Transverse colon (tissue), 4 donors: ENCODE results near the gene HSPA14. TPM values are rescaled to one million over a fixed set of nuclear protein-coding genes. Genes with fewer than 3 reads are reported as not detected.

Experiments
- DNase-seq: peaks from one replicate; pipeline ENCODE4 v3.0.0-alpha.2; 2019
- H3K27ac ChIP-seq, 4 donors: fragments of 200-600 bp; sonication (generic); 2 replicates each; pipeline ENCODE4 v1.5.1; 2016 to 2018; ENCODE audit warnings: inconsistent platforms in 4 of 4
- H3K27me3 ChIP-seq: fragments of 200-600 bp; sonication (generic); 2 replicates; pipeline ENCODE4 v1.5.1; 2017; ENCODE audit warnings: inconsistent platforms
- H3K36me3 ChIP-seq, 4 donors: fragments of 200-600 bp; sonication (generic); 2 replicates each; pipeline ENCODE4 v1.5.1; 2017 to 2019; ENCODE audit warnings: inconsistent platforms in 4 of 4
- H3K4me1 ChIP-seq, 4 donors: fragments of 200-600 bp; sonication (generic); 2 replicates each; pipeline ENCODE4 v1.5.1; 2017 to 2020; ENCODE audit warnings: inconsistent platforms in 4 of 4
- H3K4me3 ChIP-seq, 4 donors: fragments of 200-600 bp; sonication (generic); 1 replicate in 1 of 4; 2 replicates in 3 of 4; pipeline versions ENCODE4 v1.5.1 to v1.6.1; 2017 to 2019; ENCODE audit warnings: inconsistent platforms in 4 of 4
- H3K9me3 ChIP-seq, 2 donors: fragments of 200-600 bp; sonication (generic); 2 replicates each; pipeline ENCODE4 v1.5.1; 2017 to 2019; ENCODE audit warnings: inconsistent platforms in 2 of 2
- CTCF ChIP-seq, 5 experiments: fragments of 200-600 bp in 3 of 5; fragments of 450-650 bp in 2 of 5; sonication (generic) in 3 of 5; IDR thresholded peaks; 1 replicate in 2 of 5; 2 replicates in 3 of 5; pipeline ENCODE4 v1.5.1; 2016 to 2017; ENCODE audit warnings: antibody characterized with exemption in 5 of 5, inconsistent platforms in 3 of 5, mild to moderate bottlenecking in 2 of 5, moderate library complexity in 1 of 5
- EP300 ChIP-seq: sonication (generic); formaldehyde crosslinking; IDR thresholded peaks from one replicate; pipeline ENCODE4 v1.6.1; 2017; ENCODE audit warnings: antibody characterized with exemption, low read depth
- POLR2A ChIP-seq: fragments of 450-650 bp; IDR thresholded peaks from one replicate; pipeline ENCODE4 v1.6.1; 2016; ENCODE audit warnings: antibody characterized with exemption, mild to moderate bottlenecking, moderate library complexity
- POLR2AphosphoS5 ChIP-seq, 3 donors: sonication (generic); formaldehyde crosslinking; IDR thresholded peaks; one replicate each; pipeline ENCODE4 v1.6.1; 2016; ENCODE audit warnings: antibody characterized with exemption in 3 of 3
- WGBS, 2 donors: methylation state at CpG; one replicate each; pipeline ENCODE4 v1.1.5; 2018; ENCODE audit warnings: low coverage in 1 of 2; 5-methylcytosine and 5-hydroxymethylcytosine counted together
- in situ Hi-C, 4 donors: fragments of 200-750 bp; cut with MboI; loops; one replicate each; pipeline versions ENCODE4 v1.15.0 to v1.15.1; 2017; ENCODE audit warnings: low sequenced_read_pairs in 3 of 4, low pct_ligation_motif_present in 1 of 4, low pct_unique_long_range_greater_than_20kb in 1 of 4
- intact Hi-C: fragments of 100-400 bp; cut with DNase I; formaldehyde crosslinking; loops from one replicate; pipeline ENCODE4 v1.15.1; 2023; ENCODE audit warnings: low total_unique reads
- total RNA-seq, 4 donors: library from RNA; depleted of rRNA; stranded (reverse); fragments of >200 nt; gene quantifications; one replicate each; pipeline ENCODE4 v1.1.0, GENCODE V29; 2016

The HSPA14 gene
- total RNA-seq, result 10 to 100 TPM in 2 of 4 donors, 1 to 10 TPM in 2; 6.7 to 15.4 (median 8.7) TPM

GRCh38 chr10:14837757-14838581 lies at the start of gene HSPA14, which contains the start of the genes CDNF and MSANTD7:
TSS of gene HSPA14 (plus strand) at chr10:14838306. CDS start at chr10:14838403, 97 bp downstream.
TSS of gene CDNF (minus strand) at chr10:14838037. CDS start at chr10:14837946, 91 bp downstream.
TSS of gene MSANTD7 (plus strand) at chr10:14838306. CDS start at chr10:14842285, 3,979 bp downstream.
- H3K4me3 ChIP-seq, result peak within 1 kb of the TSS; percentile 81 to 98 (median 93)

GRCh38 chr10:14798636-14799035 lies 39.5 kb upstream of the HSPA14 start:
- no peak for DNase-seq
- H3K36me3 ChIP-seq, result no peaks in the 10 kb centered on the region
- no peaks in the 10 kb centered on the region for H3K4me1 ChIP-seq
- H3K9me3 ChIP-seq, result no peaks in the 10 kb centered on the region
- in situ Hi-C loops (no loop called here), intact Hi-C loops (no loop called here)
- WGBS, 2 donors, result 42 to 63% methylated on average over 3 to 5 of the region's 5 CpGs
- H3K4me3 ChIP-seq, result no peak overlapping the region
- no peaks in the 10 kb centered on the region for H3K27me3 ChIP-seq
- H3K27ac ChIP-seq, result no peak overlapping the region
- TF ChIP-seq POLR2AphosphoS5 (IDR thresholded peaks at IDR 0.05) (no peak), EP300 (no peak), CTCF (IDR thresholded peaks at IDR 0.05) (no peak), POLR2A (no peak)

More at GRCh38 chr10:14837757-14838581, at the start of gene HSPA14, which contains the start of the genes CDNF and MSANTD7:
- intact Hi-C loops (no loop called here), in situ Hi-C loops (loop anchor here in 1 of 4 donors (25.0 kb wide), 1 partner anchor 124 kb away; the partner anchor contains the start of genes DCLRE1C and MEIG1)
- Histone ChIP-seq H3K4me1 (peaks cover 0 to 34% (median 21%) of the 10 kb centered on the region in 4 donors), H3K27ac (peak within 1 kb of the TSS; percentile 95 to 98 (median 96)), H3K36me3 (peaks cover 0 to 14% (median 4%) of the 10 kb centered on the region in 4 donors), H3K27me3 (no peaks in the 10 kb centered on the region), H3K9me3 (no peaks in the 10 kb centered on the region)
- TF ChIP-seq POLR2A (peak; percentile 92), POLR2AphosphoS5 (IDR thresholded peaks at IDR 0.05) (peak; percentile 86 to 91 (median 89)), CTCF (IDR thresholded peaks at IDR 0.05) (peak in 2 of 5 experiments; percentile 12 to 34), EP300 (no peak)
- DNase-seq, result peak; percentile 100
- 0% methylated on average over 21 to 56 of the region's 72 CpGs for WGBS, 2 donors

- H3K4me1 ChIP-seq, result no peaks in the 10 kb centered on the region
- no peak for TF ChIP-seq EP300
- TF ChIP-seq POLR2AphosphoS5 (IDR thresholded peaks at IDR 0.05), result no peak
- TF ChIP-seq CTCF (IDR thresholded peaks at IDR 0.05), result no peak
- TF ChIP-seq POLR2A, result no peak
- H3K27me3 ChIP-seq, result no peaks in the 10 kb centered on the region
- in situ Hi-C loops (loop anchor here in 2 of 4 donors (25.0 kb wide), 2 partner anchors 263 to 588 kb away; no protein-coding TSS in a partner anchor), intact Hi-C loops (no loop called here)
- H3K4me3 ChIP-seq, result no peak overlapping the region
- H3K27ac ChIP-seq, result no peak overlapping the region
- no peaks in the 10 kb centered on the region for H3K36me3 ChIP-seq
- 14 to 48% methylated on average over 1 of the region's 1 CpG for WGBS, 2 donors
- H3K9me3 ChIP-seq, result no peaks in the 10 kb centered on the region
- DNase-seq, result no peak
Observed at GRCh38 chr10:14800397-14800796, 37.7 kb upstream of the HSPA14 start.

GRCh38 chr10:14801723-14802122 lies 36.4 kb upstream of the HSPA14 start:
- intact Hi-C loops (no loop called here), in situ Hi-C loops (loop anchor here in 2 of 4 donors (25.0 kb wide), 2 partner anchors 264 to 589 kb away; no protein-coding TSS in a partner anchor)
- Histone ChIP-seq H3K4me3 (no peak overlapping the region), H3K36me3 (no peaks in the 10 kb centered on the region), H3K27ac (no peak overlapping the region), H3K9me3 (no peaks in the 10 kb centered on the region), H3K27me3 (no peaks in the 10 kb centered on the region), H3K4me1 (no peaks in the 10 kb centered on the region)
- TF ChIP-seq EP300 (no peak), POLR2AphosphoS5 (IDR thresholded peaks at IDR 0.05) (no peak), POLR2A (no peak), CTCF (IDR thresholded peaks at IDR 0.05) (no peak)
- DNase-seq, result no peak
- WGBS, 2 donors, result 72% methylated on average over 5 of the region's 5 CpGs; no CpG with 5 or more reads in 1 of the 2 donors
